Measurements from ENCODE around the gene CAMK1D.

CAMK1D gene

GRCh38 chr10:12628153-12628552 lies 278.8 kb downstream of the CAMK1D start:
- H3K4me3 ChIP-seq (ENCODE audit: low read depth, low read length) = no peak overlapping the region
- TF ChIP-seq, protein P1, sequence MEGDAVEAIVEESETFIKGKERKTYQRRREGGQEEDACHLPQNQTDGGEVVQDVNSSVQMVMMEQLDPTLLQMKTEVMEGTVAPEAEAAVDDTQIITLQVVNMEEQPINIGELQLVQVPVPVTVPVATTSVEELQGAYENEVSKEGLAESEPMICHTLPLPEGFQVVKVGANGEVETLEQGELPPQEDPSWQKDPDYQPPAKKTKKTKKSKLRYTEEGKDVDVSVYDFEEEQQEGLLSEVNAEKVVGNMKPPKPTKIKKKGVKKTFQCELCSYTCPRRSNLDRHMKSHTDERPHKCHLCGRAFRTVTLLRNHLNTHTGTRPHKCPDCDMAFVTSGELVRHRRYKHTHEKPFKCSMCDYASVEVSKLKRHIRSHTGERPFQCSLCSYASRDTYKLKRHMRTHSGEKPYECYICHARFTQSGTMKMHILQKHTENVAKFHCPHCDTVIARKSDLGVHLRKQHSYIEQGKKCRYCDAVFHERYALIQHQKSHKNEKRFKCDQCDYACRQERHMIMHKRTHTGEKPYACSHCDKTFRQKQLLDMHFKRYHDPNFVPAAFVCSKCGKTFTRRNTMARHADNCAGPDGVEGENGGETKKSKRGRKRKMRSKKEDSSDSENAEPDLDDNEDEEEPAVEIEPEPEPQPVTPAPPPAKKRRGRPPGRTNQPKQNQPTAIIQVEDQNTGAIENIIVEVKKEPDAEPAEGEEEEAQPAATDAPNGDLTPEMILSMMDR (IDR thresholded peaks at IDR 0.05; ENCODE audit: low read depth, low read length, missing control alignments) = no peak
- DNase-seq (ENCODE audit: low read depth) = no peak

DNA sequence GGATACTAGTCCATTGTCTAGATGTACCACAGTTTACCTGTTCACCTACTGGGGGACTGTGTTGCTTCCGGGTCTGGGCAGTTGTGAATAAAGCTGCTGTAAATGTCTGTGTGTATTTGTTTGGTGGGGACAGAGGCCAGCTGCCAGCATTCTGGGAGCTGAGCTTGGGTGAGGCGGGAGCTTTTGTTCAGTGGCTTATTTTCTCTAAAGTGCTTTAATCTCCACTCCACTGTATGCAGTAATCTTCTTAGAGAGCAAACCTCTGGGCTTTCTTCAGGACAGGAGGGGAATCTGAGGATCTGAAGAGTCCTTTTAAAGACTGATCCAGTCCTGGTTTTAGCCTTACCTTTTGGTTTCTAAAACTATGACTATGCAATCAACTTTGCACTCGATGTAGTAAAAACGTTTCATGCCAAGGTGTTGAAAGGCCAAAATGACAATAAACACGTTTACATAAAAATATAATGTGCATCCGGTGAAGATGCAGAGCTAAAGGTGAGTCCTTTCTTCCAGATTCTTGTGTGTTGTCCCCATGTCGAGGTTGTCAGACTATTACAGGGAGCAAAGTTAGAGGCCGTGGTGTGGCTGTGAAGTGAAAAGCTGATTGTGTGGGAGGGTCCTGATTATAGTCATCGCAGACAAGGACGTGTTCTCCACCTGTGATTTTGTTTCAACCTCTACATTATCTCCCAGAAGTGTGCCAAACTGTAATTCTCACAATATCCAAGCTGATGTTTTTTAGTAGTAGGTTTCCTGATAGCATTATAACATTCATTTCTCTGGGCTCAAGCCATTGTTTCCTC lies 279.8 kb downstream of the CAMK1D start:
- DNase-seq (ENCODE audit: low read depth) = no peak
- no peak overlapping the region for H3K4me3 ChIP-seq (ENCODE audit: low read depth, low read length)
- TF ChIP-seq, protein P1 (IDR thresholded peaks at IDR 0.05; ENCODE audit: low read depth, low read length, missing control alignments) = no peak

DNA sequence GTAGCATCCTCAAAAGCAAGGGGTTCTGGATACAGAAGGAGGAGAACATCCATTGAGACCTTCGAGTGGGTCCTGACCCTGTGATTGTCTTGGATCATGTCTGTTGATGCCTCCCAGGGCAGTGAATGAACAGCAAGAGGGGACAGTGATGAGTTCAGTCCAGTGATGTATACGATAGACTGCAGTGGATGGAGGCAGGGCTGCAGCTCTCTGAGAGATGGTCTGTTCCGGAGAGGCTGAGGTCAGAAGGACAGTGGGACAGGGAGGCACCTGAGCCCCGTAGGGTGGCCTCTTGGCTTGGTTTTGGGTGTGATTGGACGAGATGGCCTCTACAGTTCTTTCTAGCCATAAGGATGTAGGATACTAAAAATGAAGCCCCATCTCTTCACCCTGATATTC lies 280.4 kb downstream of the CAMK1D start:
- TF ChIP-seq, protein P1 (IDR thresholded peaks at IDR 0.05; ENCODE audit: low read depth, low read length, missing control alignments) = no peak
- no peak for DNase-seq (ENCODE audit: low read depth)
- no peak overlapping the region for H3K4me3 ChIP-seq (ENCODE audit: low read depth, low read length)

DNA sequence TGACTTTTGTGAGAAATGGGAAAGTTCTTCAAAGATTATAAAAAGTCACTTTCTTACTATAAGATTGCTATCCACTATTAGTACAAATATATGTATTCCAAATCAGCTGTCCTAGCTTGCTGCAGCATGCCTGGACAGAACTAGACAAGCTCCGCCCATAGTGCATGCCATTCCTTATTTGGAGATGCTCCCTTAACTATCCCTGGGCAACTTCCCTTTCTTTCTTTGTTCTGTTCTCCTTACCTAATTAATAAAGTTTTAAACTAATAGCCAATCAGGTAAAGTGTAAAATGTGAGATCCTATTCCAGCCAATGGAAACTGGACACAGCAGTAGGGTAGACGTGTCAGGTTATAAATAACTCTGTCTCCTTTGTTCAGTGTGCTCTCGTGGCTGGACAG lies 281.9 kb downstream of the CAMK1D start:
- no peak overlapping the region for H3K4me3 ChIP-seq (ENCODE audit: low read depth, low read length)
- no peak for DNase-seq (ENCODE audit: low read depth)
- TF ChIP-seq, protein P1 (IDR thresholded peaks at IDR 0.05; ENCODE audit: low read depth, low read length, missing control alignments) = no peak

- H3K4me3 ChIP-seq (ENCODE audit: low read depth, low read length) = no peak overlapping the region
- TF ChIP-seq, protein P1 (IDR thresholded peaks at IDR 0.05; ENCODE audit: low read depth, low read length, missing control alignments) = no peak
- no peak for DNase-seq (ENCODE audit: low read depth)
These were observed 282.6 kb downstream of the CAMK1D start for GRCh38 chr10:12631787-12632562.

DNA sequence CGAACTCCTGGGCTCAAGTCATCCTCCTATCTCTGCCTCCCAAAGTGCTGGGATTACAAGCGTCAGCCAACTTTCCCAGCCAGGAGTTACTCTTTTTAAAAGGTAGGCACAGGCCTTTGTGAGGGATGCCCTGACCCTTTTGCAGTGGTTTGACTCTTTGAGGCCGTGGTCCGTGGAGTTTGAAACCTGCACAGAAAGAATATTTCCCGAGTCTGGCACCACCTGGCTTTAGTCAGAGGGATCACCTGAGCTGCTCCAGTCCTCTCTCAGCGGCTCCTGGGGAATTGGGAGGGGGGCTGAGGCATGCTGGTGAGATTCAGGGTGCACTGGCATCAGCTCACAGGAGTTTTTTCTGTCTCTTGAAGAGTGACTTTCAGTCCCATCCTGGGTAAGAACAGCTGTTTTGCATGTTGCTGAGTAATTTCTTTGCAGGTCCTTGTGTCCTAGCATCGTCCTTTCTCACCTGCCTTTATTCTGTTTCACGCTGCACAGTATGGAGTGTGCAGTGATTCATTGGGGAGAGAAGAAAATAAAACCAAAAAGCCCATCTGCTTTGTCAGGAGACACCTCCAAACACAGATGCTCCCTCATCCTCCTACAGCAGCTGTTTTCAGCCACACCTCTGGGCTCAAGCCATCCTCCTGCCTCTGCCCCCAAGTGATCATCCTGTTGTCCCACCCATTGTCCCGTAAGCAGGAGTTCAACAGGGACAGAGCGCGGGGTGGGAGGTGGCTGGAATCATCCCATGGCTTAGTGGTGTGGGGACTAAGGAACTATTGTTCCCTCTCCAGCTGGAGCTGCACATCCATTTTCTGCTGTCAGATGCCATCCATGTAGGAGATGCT lies 284.7 kb downstream of the CAMK1D start:
- no peak overlapping the region for H3K4me3 ChIP-seq (ENCODE audit: low read depth, low read length)
- DNase-seq (ENCODE audit: low read depth) = no peak
- TF ChIP-seq, protein P1 (IDR thresholded peaks at IDR 0.05; ENCODE audit: low read depth, low read length, missing control alignments) = no peak
